ENCODE measurements around the gene LHX4. TPM values are rescaled to one million over a fixed set of nuclear protein-coding genes. Genes with fewer than 3 reads are reported as not detected.

The LHX4 gene
- total and polyA plus RNA-seq, 2 of the 4 experiments (the other 2 are of a cell fraction), result 0.05 to 0.18 TPM

DNA sequence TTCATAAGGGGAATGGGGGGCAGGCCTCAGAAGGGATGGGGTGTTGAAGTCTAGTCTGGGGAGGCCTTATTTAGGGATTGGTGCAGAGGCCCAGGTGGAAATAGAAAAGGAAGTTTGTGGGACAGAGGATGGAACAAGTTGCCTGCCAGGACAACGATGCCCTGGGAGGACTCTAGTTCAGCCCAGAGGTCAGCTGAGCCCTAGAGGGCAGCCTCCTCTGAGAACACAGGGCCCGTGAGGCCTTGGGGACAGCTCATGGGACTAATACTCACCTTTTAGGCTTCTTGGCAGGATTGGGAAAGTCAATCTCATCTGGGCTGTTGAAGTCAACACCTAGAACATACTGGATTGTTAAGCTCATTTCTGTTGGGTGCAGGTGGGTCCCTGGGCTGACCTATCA, 43.0 kb downstream of the LHX4 start:
- Histone ChIP-seq H3K27ac (ENCODE audit: insufficient read depth, low read length) (no peak overlapping the region), H3K4me2 (ENCODE audit: low read depth, low read length) (no peak overlapping the region), H2AK5ac (ENCODE audit: low read depth, low read length) (no peak overlapping the region), H3K36me3 (ENCODE audit: control insufficient read depth, insufficient read depth, low read length) (peaks cover 29% of the 10 kb centered on the region), H3K9ac (ENCODE audit: low read depth, low read length) (no peak overlapping the region), H3K18ac (ENCODE audit: low read depth, low read length) (no peak overlapping the region), H3K4ac (ENCODE audit: low read depth, low read length) (no peak overlapping the region), H3K9me1 (ENCODE audit: insufficient read depth, low read length) (peaks cover 14% of the 10 kb centered on the region; the same call in 1 of the 2 replicates), H3K9me3 (ENCODE audit: control insufficient read depth, insufficient read depth, low read length) (no peaks in the 10 kb centered on the region), H3K4me3 (ENCODE audit: insufficient read depth, low read depth, low read length) (no peak overlapping the region), H4K8ac (ENCODE audit: low read depth in 2 of 2, low read length in 2 of 2) (no peak overlapping the region), H2AFZ (replicated peaks; ENCODE audit: low read length, poor library complexity) (no peak overlapping the region), H3K4me1 (ENCODE audit: control insufficient read depth, insufficient read depth, low read length) (peaks cover 9% of the 10 kb centered on the region), H4K91ac (ENCODE audit: insufficient read depth, low read depth, low read length) (no peak overlapping the region), H2BK20ac (ENCODE audit: low read depth, low read length) (no peak overlapping the region), H2AK9ac (replicated peaks; ENCODE audit: low read depth, low read length, poor library complexity) (no peak overlapping the region), H3K56ac (ENCODE audit: extremely low read depth, insufficient read depth, low read length) (no peak overlapping the region), H2BK15ac (ENCODE audit: low read depth, low read length) (no peak overlapping the region), H2BK120ac (ENCODE audit: low read depth, low read length) (no peak overlapping the region), H4K20me1 (ENCODE audit: insufficient read depth, low read length) (peaks cover 7% of the 10 kb centered on the region; the same call in 1 of the 2 replicates), H3K79me1 (ENCODE audit: low read depth in 1 of 2, low read length in 2 of 2) (no peaks in the 10 kb centered on the region), H4K5ac (ENCODE audit: low read depth, low read length) (no peak overlapping the region), H3K23ac (ENCODE audit: low read depth, low read length) (no peak overlapping the region), H3K27me3 (ENCODE audit: control insufficient read depth, insufficient read depth, low read length) (no peaks in the 10 kb centered on the region), H2BK5ac (ENCODE audit: low read depth, low read length, poor library complexity, severe bottlenecking) (no peak overlapping the region), H3K14ac (replicated peaks; ENCODE audit: low read depth, low read length) (no peak overlapping the region)
- CTCF ChIA-PET, result no interaction called here
- BruUV-seq (replicated peaks), result no TSS peak
- dilution Hi-C loops (cut with HindIII; ENCODE audit: low sequenced_read_pairs, unreplicated experiment) (no loop called here), in situ Hi-C loops (cut with MboI; ENCODE audit: low sequenced_read_pairs) (loop anchor here (25.0 kb wide), 1 partner anchor 889 kb away; no protein-coding TSS in a partner anchor), intact Hi-C loops (cut with micrococcal nuclease) (no loop called here)
- WGBS, 2 experiments (ENCODE audit: extremely low coverage in 2 of 2, insufficient read length in 1 of 2), result 100% methylated on average over 1 of the region's 2 CpGs; no CpG with 5 or more reads in 1 of the 2 experiments
- POLR2A ChIA-PET (ENCODE audit: unreplicated experiment), result no interaction called here
- no peak for DNase-seq
- no peak for TF ChIP-seq BHLHE40 (IDR thresholded peaks at IDR 0.05; ENCODE audit: low read depth, low read length)
- TF ChIP-seq, protein P1, sequence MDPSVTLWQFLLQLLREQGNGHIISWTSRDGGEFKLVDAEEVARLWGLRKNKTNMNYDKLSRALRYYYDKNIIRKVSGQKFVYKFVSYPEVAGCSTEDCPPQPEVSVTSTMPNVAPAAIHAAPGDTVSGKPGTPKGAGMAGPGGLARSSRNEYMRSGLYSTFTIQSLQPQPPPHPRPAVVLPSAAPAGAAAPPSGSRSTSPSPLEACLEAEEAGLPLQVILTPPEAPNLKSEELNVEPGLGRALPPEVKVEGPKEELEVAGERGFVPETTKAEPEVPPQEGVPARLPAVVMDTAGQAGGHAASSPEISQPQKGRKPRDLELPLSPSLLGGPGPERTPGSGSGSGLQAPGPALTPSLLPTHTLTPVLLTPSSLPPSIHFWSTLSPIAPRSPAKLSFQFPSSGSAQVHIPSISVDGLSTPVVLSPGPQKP (IDR thresholded peaks at IDR 0.05; ENCODE audit: borderline replicate concordance, low read depth, low read length), result no peak
- TF ChIP-seq MAZ (IDR thresholded peaks at IDR 0.05; ENCODE audit: borderline replicate concordance, low read depth, low read length), result no peak
- TF ChIP-seq RAD21 (IDR thresholded peaks at IDR 0.05; ENCODE audit: low read length), result no peak
- no peak for TF ChIP-seq SMC3 (IDR thresholded peaks at IDR 0.05; ENCODE audit: low read depth, low read length)
- no peak for TF ChIP-seq RCOR1 (IDR thresholded peaks at IDR 0.05; ENCODE audit: insufficient replicate concordance, low read length)
- TF ChIP-seq MXI1 (IDR thresholded peaks at IDR 0.05; ENCODE audit: borderline replicate concordance, low read depth, low read length), result no peak
- no peak for TF ChIP-seq MAFK (IDR thresholded peaks at IDR 0.05; ENCODE audit: low read depth, low read length)
- TF ChIP-seq CTCF (conservative IDR thresholded peaks at IDR 0.05; ENCODE audit: low read depth, low read length), result no peak
- no peak for TF ChIP-seq NFE2L2 (IDR thresholded peaks at IDR 0.05; ENCODE audit: low read depth, low read length)
- TF ChIP-seq RFX5 (IDR thresholded peaks at IDR 0.05; ENCODE audit: low read depth, low read length), result no peak
- TF ChIP-seq USF2 (IDR thresholded peaks at IDR 0.05; ENCODE audit: low read depth, low read length), result no peak
- no peak for TF ChIP-seq CEBPB (IDR thresholded peaks at IDR 0.05; ENCODE audit: low read depth, low read length)
- no peak for TF ChIP-seq FOS (IDR thresholded peaks at IDR 0.05; ENCODE audit: low read depth, low read length)
- no peak for TF ChIP-seq CHD1 (IDR thresholded peaks at IDR 0.05; ENCODE audit: low read depth, low read length)
- no peak for ATAC-seq (ENCODE audit: low read depth)

Data from IMR-90 (cell line).